HEK293 (cell line): Measurements from ENCODE around the gene PARP8.

Experiments
- CTCF ChIA-PET: fragments of 350-600 bp; formaldehyde crosslinking; extraction: SDS; loops from one replicate; lab custom pipeline; 2021; ENCODE audit warnings: antibody characterized with exemption; lab: Yijun Ruan, JAX
- POLR2A ChIA-PET: fragments of 300-600 bp; formaldehyde crosslinking; extraction: SDS; loops from one replicate; lab custom pipeline; 2020; ENCODE audit warnings: antibody characterized with exemption, inconsistent platforms; lab: Yijun Ruan, JAX
- H3K27ac ChIP-seq: fragments of 200-500 bp; sonication (Bioruptor generic); 2 replicates; pipeline ENCODE4 v1.5.1; 2014; ENCODE audit warnings: low read depth, low read length, control low read depth, inconsistent platforms; ENCODE audit errors: extremely low read depth
- H3K36me3 ChIP-seq, 2 experiments: fragments of 200-500 bp in 1 of 2; sonication (Bioruptor generic) in 1 of 2; 1 replicate in 1 of 2; 2 replicates in 1 of 2; pipeline ENCODE4 v1.5.1; 2014 to 2017; ENCODE audit warnings: inconsistent platforms in 2 of 2, low read length in 2 of 2; ENCODE audit not compliant: control insufficient read depth in 2 of 2, insufficient read depth in 1 of 2
- H3K4me1 ChIP-seq: fragments of 200-500 bp; sonication (Bioruptor generic); 2 replicates; pipeline ENCODE4 v1.5.1; 2014; ENCODE audit warnings: mild to moderate bottlenecking, low read length, inconsistent platforms; ENCODE audit not compliant: control insufficient read depth, insufficient read depth
- H3K4me3 ChIP-seq: 2 replicates; pipeline ENCODE4 v1.5.1; 2011; ENCODE audit warnings: low read depth, mild to moderate bottlenecking, control low read depth, low read length, moderate library complexity
- H3K9me3 ChIP-seq: fragments of 200-500 bp; sonication (Bioruptor generic); 2 replicates; pipeline ENCODE4 v1.5.1; 2014; ENCODE audit warnings: low read depth, low read length, inconsistent platforms; ENCODE audit not compliant: control insufficient read depth, insufficient read depth
- BCL11A ChIP-seq: fragments of 450-650 bp; formaldehyde crosslinking; IDR thresholded peaks from 2 replicates; pipeline ENCODE4 v1.5.1; 2016; ENCODE audit warnings: low read depth, missing biosample characterization, missing genetic modification characterization
- HOXD13 ChIP-seq: sonication (generic); formaldehyde crosslinking; IDR thresholded peaks from 2 replicates; pipeline ENCODE4 v1.8.0; 2022; ENCODE audit warnings: missing genetic modification reagents, borderline replicate concordance
- IKZF3 ChIP-seq: fragments of 450-650 bp; IDR thresholded peaks from 2 replicates; pipeline ENCODE4 v1.5.0; 2018; ENCODE audit warnings: missing biosample characterization, mild to moderate bottlenecking, missing genetic modification characterization, moderate library complexity
- WT1 ChIP-seq: fragments of 450-650 bp; formaldehyde crosslinking; IDR thresholded peaks from 2 replicates; pipeline ENCODE4 v1.5.1; 2016; ENCODE audit warnings: missing biosample characterization, missing genetic modification characterization
- ZFHX2 ChIP-seq: fragments of 450-650 bp; formaldehyde crosslinking; conservative IDR thresholded peaks from 2 replicates; pipeline ENCODE4 v1.5.1; 2016; ENCODE audit warnings: missing biosample characterization, missing genetic modification characterization
- ZIC2 ChIP-seq: fragments of 450-650 bp; formaldehyde crosslinking; IDR thresholded peaks from 2 replicates; pipeline ENCODE4 v1.5.1; 2016; ENCODE audit warnings: missing biosample characterization, missing genetic modification characterization
- ZNF175 ChIP-seq: fragments of 450-650 bp; formaldehyde crosslinking; IDR thresholded peaks from 2 replicates; pipeline ENCODE4 v1.5.1; 2016; ENCODE audit warnings: missing biosample characterization, missing genetic modification characterization
- ZNF2 ChIP-seq: fragments of 450-650 bp; formaldehyde crosslinking; IDR thresholded peaks from 2 replicates; pipeline ENCODE4 v1.5.1; 2016; ENCODE audit warnings: missing biosample characterization, missing genetic modification characterization
- ZNF223 ChIP-seq: fragments of 450-650 bp; formaldehyde crosslinking; IDR thresholded peaks from 2 replicates; pipeline ENCODE4 v1.5.1; 2016; ENCODE audit warnings: missing biosample characterization, missing genetic modification characterization
- ZNF341 ChIP-seq: fragments of 450-650 bp; formaldehyde crosslinking; IDR thresholded peaks from 2 replicates; pipeline ENCODE4; 2016; ENCODE audit warnings: low read depth, missing biosample characterization, missing genetic modification characterization
- ZNF416 ChIP-seq: fragments of 450-650 bp; formaldehyde crosslinking; IDR thresholded peaks from 2 replicates; pipeline ENCODE4 v1.5.1; 2016; ENCODE audit warnings: missing biosample characterization, missing genetic modification characterization
- ZNF48 ChIP-seq: fragments of 450-650 bp; formaldehyde crosslinking; IDR thresholded peaks from 2 replicates; pipeline ENCODE4 v1.5.1; 2016; ENCODE audit warnings: missing biosample characterization, missing genetic modification characterization
- ZNF514 ChIP-seq: fragments of 450-650 bp; formaldehyde crosslinking; IDR thresholded peaks from 2 replicates; pipeline ENCODE4 v1.5.1; 2016; ENCODE audit warnings: missing biosample characterization, missing genetic modification characterization
- ZNF521 ChIP-seq: fragments of 450-650 bp; formaldehyde crosslinking; IDR thresholded peaks from 2 replicates; pipeline ENCODE4 v1.5.1; 2017; ENCODE audit warnings: missing biosample characterization, mild to moderate bottlenecking, missing genetic modification characterization
- ZNF585B ChIP-seq: fragments of 450-650 bp; formaldehyde crosslinking; IDR thresholded peaks from 2 replicates; pipeline ENCODE4 v1.5.1; 2016; ENCODE audit warnings: missing biosample characterization, missing genetic modification characterization
- ZNF600 ChIP-seq: fragments of 450-650 bp; formaldehyde crosslinking; IDR thresholded peaks from 2 replicates; pipeline ENCODE4 v1.5.1; 2016; ENCODE audit warnings: missing biosample characterization, missing genetic modification characterization
- ZNF654 ChIP-seq: fragments of 450-650 bp; formaldehyde crosslinking; IDR thresholded peaks from 2 replicates; pipeline ENCODE4 v1.5.1; 2016; ENCODE audit warnings: low read depth, missing biosample characterization, missing genetic modification characterization
- ZNF664 ChIP-seq: fragments of 450-650 bp; formaldehyde crosslinking; IDR thresholded peaks from 2 replicates; pipeline ENCODE4 v1.5.1; 2016; ENCODE audit warnings: missing biosample characterization, missing genetic modification characterization
- ZNF707 ChIP-seq: fragments of 450-650 bp; formaldehyde crosslinking; IDR thresholded peaks from 2 replicates; pipeline ENCODE4 v1.5.1; 2016; ENCODE audit warnings: missing biosample characterization, missing genetic modification characterization
- ZNF768 ChIP-seq: fragments of 450-650 bp; formaldehyde crosslinking; IDR thresholded peaks from 2 replicates; pipeline ENCODE4 v1.5.1; 2018; ENCODE audit warnings: missing biosample characterization, mild to moderate bottlenecking, missing genetic modification characterization
- ZNF791 ChIP-seq: fragments of 450-650 bp; formaldehyde crosslinking; IDR thresholded peaks from 2 replicates; pipeline ENCODE4 v1.5.1; 2016; ENCODE audit warnings: missing biosample characterization, missing genetic modification characterization
- ZXDB ChIP-seq: fragments of 450-650 bp; formaldehyde crosslinking; IDR thresholded peaks from 2 replicates; pipeline ENCODE4 v1.5.1; 2016; ENCODE audit warnings: missing biosample characterization, missing genetic modification characterization
- TF ChIP-seq, protein P1 (sequence below): fragments of 450-650 bp; formaldehyde crosslinking; IDR thresholded peaks from 2 replicates; pipeline ENCODE4 v1.5.1; 2017; ENCODE audit warnings: missing biosample characterization, missing genetic modification characterization
- TF ChIP-seq, protein P2 (sequence below): fragments of 450-650 bp; formaldehyde crosslinking; IDR thresholded peaks from 2 replicates; pipeline ENCODE4 v1.5.1; 2016; ENCODE audit warnings: missing biosample characterization, missing genetic modification characterization, borderline replicate concordance
- TF ChIP-seq, protein P3 (sequence below): fragments of 450-650 bp; formaldehyde crosslinking; IDR thresholded peaks from 2 replicates; pipeline ENCODE4; 2016; ENCODE audit warnings: missing biosample characterization, missing genetic modification characterization
- TF ChIP-seq, protein P4 (sequence below): fragments of 450-650 bp; formaldehyde crosslinking; IDR thresholded peaks from 2 replicates; pipeline ENCODE4 v1.5.1; 2017; ENCODE audit warnings: missing biosample characterization, missing genetic modification characterization
- TF ChIP-seq, protein P5 (sequence below): fragments of 450-650 bp; formaldehyde crosslinking; IDR thresholded peaks from 2 replicates; pipeline ENCODE4 v1.5.1; 2016; ENCODE audit warnings: missing biosample characterization, missing genetic modification characterization
- TF ChIP-seq, protein P6 (sequence below): fragments of 450-650 bp; formaldehyde crosslinking; IDR thresholded peaks from 2 replicates; pipeline ENCODE4 v1.5.1; 2016; ENCODE audit warnings: missing biosample characterization, missing genetic modification characterization

The PARP8 gene

DNA sequence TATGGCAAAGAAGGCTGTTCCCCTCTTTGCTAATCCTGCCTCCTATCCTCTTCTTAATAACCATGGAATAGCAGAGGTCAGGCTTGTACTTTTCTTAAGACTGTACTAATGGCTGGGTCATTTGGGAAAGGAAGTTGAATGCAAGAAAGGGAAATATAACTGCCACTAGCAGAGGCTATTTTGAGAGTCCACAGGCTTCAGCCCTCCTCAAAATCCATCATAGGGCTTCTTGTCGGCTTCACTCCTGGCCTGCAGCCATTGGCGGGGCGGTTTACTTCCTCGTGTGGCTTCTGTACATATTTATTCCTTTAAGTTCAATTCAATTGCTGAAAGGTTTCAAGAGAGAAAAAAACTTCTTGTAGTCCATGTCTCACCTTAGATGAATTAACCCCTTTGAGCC lies 2.8 kb upstream of the PARP8 start:
- Histone ChIP-seq H3K9me3 (no peaks in the 10 kb centered on the region), H3K27ac (no peak overlapping the region), H3K36me3 (no peaks in the 10 kb centered on the region), H3K4me1 (0 out of 2 replicates have a peak, but pooled peaks cover under 1% of the 10 kb centered on the region), H3K4me3 (no peak overlapping the region)
- ChIA-PET CTCF (interaction anchor here (0.5 to 1.5 kb wide), 4 partner anchors 10 to 1985 kb away, joined by 3 read pairs; no protein-coding TSS in a partner anchor), POLR2A (no interaction called here)
- no peak for TF ChIP-seq ZNF707
- TF ChIP-seq ZNF2 (tag by site-specific recombination): no peak
- TF ChIP-seq, protein P1, sequence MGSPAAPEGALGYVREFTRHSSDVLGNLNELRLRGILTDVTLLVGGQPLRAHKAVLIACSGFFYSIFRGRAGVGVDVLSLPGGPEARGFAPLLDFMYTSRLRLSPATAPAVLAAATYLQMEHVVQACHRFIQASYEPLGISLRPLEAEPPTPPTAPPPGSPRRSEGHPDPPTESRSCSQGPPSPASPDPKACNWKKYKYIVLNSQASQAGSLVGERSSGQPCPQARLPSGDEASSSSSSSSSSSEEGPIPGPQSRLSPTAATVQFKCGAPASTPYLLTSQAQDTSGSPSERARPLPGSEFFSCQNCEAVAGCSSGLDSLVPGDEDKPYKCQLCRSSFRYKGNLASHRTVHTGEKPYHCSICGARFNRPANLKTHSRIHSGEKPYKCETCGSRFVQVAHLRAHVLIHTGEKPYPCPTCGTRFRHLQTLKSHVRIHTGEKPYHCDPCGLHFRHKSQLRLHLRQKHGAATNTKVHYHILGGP (tag by site-specific recombination): no peak
- TF ChIP-seq ZNF768 (tag by site-specific recombination): no peak
- TF ChIP-seq WT1 (tag by site-specific recombination): no peak
- no peak for TF ChIP-seq IKZF3
- TF ChIP-seq ZNF654 (tag by site-specific recombination): no peak
- TF ChIP-seq, protein P2, sequence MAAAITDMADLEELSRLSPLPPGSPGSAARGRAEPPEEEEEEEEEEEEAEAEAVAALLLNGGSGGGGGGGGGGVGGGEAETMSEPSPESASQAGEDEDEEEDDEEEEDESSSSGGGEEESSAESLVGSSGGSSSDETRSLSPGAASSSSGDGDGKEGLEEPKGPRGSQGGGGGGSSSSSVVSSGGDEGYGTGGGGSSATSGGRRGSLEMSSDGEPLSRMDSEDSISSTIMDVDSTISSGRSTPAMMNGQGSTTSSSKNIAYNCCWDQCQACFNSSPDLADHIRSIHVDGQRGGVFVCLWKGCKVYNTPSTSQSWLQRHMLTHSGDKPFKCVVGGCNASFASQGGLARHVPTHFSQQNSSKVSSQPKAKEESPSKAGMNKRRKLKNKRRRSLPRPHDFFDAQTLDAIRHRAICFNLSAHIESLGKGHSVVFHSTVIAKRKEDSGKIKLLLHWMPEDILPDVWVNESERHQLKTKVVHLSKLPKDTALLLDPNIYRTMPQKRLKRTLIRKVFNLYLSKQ (tag by site-specific recombination): no peak
- no peak for TF ChIP-seq ZNF664
- no peak for TF ChIP-seq ZIC2 (tag by site-specific recombination)
- TF ChIP-seq, protein P3, sequence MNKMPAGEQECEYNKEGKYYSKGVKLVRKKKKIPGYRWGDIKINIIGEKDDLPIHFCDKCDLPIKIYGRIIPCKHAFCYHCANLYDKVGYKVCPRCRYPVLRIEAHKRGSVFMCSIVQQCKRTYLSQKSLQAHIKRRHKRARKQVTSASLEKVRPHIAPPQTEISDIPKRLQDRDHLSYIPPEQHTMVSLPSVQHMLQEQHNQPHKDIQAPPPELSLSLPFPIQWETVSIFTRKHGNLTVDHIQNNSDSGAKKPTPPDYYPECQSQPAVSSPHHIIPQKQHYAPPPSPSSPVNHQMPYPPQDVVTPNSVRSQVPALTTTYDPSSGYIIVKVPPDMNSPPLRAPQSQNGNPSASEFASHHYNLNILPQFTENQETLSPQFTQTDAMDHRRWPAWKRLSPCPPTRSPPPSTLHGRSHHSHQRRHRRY: no peak
- no peak for TF ChIP-seq ZNF175 (tag by site-specific recombination)
- TF ChIP-seq, protein P4, sequence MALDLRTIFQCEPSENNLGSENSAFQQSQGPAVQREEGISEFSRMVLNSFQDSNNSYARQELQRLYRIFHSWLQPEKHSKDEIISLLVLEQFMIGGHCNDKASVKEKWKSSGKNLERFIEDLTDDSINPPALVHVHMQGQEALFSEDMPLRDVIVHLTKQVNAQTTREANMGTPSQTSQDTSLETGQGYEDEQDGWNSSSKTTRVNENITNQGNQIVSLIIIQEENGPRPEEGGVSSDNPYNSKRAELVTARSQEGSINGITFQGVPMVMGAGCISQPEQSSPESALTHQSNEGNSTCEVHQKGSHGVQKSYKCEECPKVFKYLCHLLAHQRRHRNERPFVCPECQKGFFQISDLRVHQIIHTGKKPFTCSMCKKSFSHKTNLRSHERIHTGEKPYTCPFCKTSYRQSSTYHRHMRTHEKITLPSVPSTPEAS (tag by site-specific recombination): no peak
- TF ChIP-seq ZNF341: no peak
- TF ChIP-seq ZNF791 (tag by site-specific recombination): no peak
- no peak for TF ChIP-seq ZNF521
- TF ChIP-seq ZXDB (tag by site-specific recombination): no peak

DNA sequence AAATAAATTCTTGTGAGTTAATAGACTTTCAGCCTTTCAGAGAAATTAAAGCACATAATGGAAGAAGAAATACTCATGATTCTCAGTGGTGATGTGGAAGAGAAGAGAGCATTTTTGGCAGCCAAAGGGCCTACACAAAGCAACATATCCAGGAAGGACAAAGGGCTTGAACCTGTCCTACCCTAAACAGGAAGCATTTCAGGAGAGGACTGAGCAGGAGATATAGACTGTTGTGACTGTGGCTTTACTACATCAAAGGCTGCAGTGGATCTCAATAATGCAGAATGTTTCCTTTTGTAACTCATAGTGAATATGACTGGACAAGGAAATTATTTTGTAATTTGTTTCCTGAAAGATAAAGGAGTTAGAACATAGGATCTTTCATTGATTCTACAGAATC lies 1.3 kb upstream of the PARP8 start:
- Histone ChIP-seq H3K27ac (no peak overlapping the region), H3K4me3 (no peak overlapping the region), H3K36me3 (no peaks in the 10 kb centered on the region), H3K4me1 (peaks cover 7% of the 10 kb centered on the region; the same call in 1 of the 2 replicates), H3K9me3 (no peaks in the 10 kb centered on the region)
- POLR2A ChIA-PET: no interaction called here
- CTCF ChIA-PET: interaction anchor here (0.7 to 1.5 kb wide), 3 partner anchors 9 to 371 kb away, joined by 3 read pairs; no protein-coding TSS in a partner anchor
- TF ChIP-seq ZNF223 (tag by site-specific recombination) (no peak), ZNF416 (tag by site-specific recombination) (no peak), ZNF2 (tag by site-specific recombination) (no peak), ZFHX2 (tag by site-specific recombination) (no peak), ZNF600 (tag by site-specific recombination) (no peak), ZNF791 (tag by site-specific recombination) (no peak), ZNF514 (tag by site-specific recombination) (no peak), BCL11A (tag by site-specific recombination) (no peak), HOXD13 (CRISPR knock-in tag) (no peak), ZNF585B (tag by site-specific recombination) (no peak), ZNF48 (tag by site-specific recombination) (no peak)
- TF ChIP-seq, protein P5, sequence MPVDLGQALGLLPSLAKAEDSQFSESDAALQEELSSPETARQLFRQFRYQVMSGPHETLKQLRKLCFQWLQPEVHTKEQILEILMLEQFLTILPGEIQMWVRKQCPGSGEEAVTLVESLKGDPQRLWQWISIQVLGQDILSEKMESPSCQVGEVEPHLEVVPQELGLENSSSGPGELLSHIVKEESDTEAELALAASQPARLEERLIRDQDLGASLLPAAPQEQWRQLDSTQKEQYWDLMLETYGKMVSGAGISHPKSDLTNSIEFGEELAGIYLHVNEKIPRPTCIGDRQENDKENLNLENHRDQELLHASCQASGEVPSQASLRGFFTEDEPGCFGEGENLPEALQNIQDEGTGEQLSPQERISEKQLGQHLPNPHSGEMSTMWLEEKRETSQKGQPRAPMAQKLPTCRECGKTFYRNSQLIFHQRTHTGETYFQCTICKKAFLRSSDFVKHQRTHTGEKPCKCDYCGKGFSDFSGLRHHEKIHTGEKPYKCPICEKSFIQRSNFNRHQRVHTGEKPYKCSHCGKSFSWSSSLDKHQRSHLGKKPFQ (tag by site-specific recombination): no peak
- TF ChIP-seq, protein P6, sequence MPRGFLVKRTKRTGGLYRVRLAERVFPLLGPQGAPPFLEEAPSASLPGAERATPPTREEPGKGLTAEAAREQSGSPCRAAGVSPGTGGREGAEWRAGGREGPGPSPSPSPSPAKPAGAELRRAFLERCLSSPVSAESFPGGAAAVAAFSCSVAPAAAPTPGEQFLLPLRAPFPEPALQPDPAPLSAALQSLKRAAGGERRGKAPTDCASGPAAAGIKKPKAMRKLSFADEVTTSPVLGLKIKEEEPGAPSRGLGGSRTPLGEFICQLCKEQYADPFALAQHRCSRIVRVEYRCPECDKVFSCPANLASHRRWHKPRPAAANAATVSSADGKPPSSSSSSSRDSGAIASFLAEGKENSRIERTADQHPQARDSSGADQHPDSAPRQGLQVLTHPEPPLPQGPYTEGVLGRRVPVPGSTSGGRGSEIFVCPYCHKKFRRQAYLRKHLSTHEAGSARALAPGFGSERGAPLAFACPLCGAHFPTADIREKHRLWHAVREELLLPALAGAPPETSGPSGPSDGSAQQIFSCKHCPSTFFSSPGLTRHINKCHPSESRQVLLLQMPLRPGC (tag by site-specific recombination): no peak
